ENCODE measurements around the gene BIRC3. TPM values are rescaled to one million over a fixed set of nuclear protein-coding genes. Genes with fewer than 3 reads are reported as not detected.

Gene BIRC3
- polyA plus RNA-seq, 6 donors from 2014 or later: 181 to 263 (median 232) TPM

- DNase-seq: no peak
- ATAC-seq (ENCODE audit: low read depth in 2 of 2): no peak
- no peaks in the 10 kb centered on the region for H3K9me3 Mint-ChIP-seq
- peak overlapping the region in 3 of 6 donors; percentile 64 to 99 (median 73) for H3K27ac Mint-ChIP-seq
- H3K27me3 Mint-ChIP-seq: no peaks in the 10 kb centered on the region
- no peaks in the 10 kb centered on the region for H3K36me3 Mint-ChIP-seq
- no peak overlapping the region for H3K4me3 Mint-ChIP-seq
- peaks cover 29 to 38% (median 35%) of the 10 kb centered on the region in 3 donors for H3K4me1 Mint-ChIP-seq
These were observed 26.5 kb downstream of the BIRC3 start for GRCh38 chr11:102343809-102344208.

- DNase-seq (no peak), ATAC-seq (ENCODE audit: low read depth in 2 of 2) (no peak)
- H3K4me3 Mint-ChIP-seq: peak overlapping the region; percentile 91 to 99 (median 98)
- no peaks in the 10 kb centered on the region for H3K27me3 Mint-ChIP-seq
- peaks cover 0 to 7% of the 10 kb centered on the region in 2 donors for H3K36me3 Mint-ChIP-seq
- H3K27ac Mint-ChIP-seq: peak overlapping the region; percentile 99 to 100 (median 100)
- H3K4me1 Mint-ChIP-seq: peaks cover 26 to 48% (median 42%) of the 10 kb centered on the region in 3 donors
- no peaks in the 10 kb centered on the region for H3K9me3 Mint-ChIP-seq
These were observed 28.6 kb downstream of the BIRC3 start for GRCh38 chr11:102345904-102346303.

DNA sequence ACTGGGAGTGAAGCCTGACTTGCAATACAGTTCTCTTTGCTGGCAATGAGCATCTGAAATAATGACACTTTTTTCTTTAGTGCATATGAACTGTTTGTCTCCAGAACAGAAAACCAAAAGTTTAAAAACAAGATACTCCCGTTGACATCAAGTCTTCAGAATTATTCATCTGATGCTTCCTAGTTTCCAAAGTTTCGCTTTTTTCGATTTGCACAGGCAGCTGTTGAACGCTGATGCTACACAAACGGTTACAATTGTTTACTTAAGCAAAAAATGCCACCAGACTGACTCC lies 29.1 kb downstream of the BIRC3 start:
- H3K36me3 Mint-ChIP-seq: peaks cover 0 to 10% of the 10 kb centered on the region in 2 donors
- no peak for ATAC-seq (ENCODE audit: low read depth in 2 of 2)
- DNase-seq: no peak
- H3K27ac Mint-ChIP-seq: peak overlapping the region; percentile 99 to 100 (median 100)
- H3K4me3 Mint-ChIP-seq: peak overlapping the region; percentile 91 to 99 (median 98)
- no peaks in the 10 kb centered on the region for H3K9me3 Mint-ChIP-seq
- H3K27me3 Mint-ChIP-seq: no peaks in the 10 kb centered on the region
- H3K4me1 Mint-ChIP-seq: peaks cover 24 to 44% (median 40%) of the 10 kb centered on the region in 3 donors

GRCh38 chr11:102346748-102347461 lies 29.6 kb downstream of the BIRC3 start, which contains the start of gene BIRC2:
Gene BIRC2, plus strand, starts transcription at chr11:102347214. Its CDS starts 2,641 bp downstream, at chr11:102349855.
- DNase-seq: peak; percentile 98
- H3K36me3 Mint-ChIP-seq: peaks cover 0 to 10% of the 10 kb centered on the region in 2 donors
- H3K4me1 Mint-ChIP-seq: peaks cover 22 to 41% (median 38%) of the 10 kb centered on the region in 3 donors
- peak within 1 kb of the TSS; percentile 91 to 99 (median 98) for H3K4me3 Mint-ChIP-seq
- ATAC-seq (ENCODE audit: low read depth in 2 of 2): peak; percentile 84 to 87
- H3K27ac Mint-ChIP-seq: peak within 1 kb of the TSS; percentile 99 to 100 (median 100)
- no peaks in the 10 kb centered on the region for H3K27me3 Mint-ChIP-seq
- no peaks in the 10 kb centered on the region for H3K9me3 Mint-ChIP-seq

DNA sequence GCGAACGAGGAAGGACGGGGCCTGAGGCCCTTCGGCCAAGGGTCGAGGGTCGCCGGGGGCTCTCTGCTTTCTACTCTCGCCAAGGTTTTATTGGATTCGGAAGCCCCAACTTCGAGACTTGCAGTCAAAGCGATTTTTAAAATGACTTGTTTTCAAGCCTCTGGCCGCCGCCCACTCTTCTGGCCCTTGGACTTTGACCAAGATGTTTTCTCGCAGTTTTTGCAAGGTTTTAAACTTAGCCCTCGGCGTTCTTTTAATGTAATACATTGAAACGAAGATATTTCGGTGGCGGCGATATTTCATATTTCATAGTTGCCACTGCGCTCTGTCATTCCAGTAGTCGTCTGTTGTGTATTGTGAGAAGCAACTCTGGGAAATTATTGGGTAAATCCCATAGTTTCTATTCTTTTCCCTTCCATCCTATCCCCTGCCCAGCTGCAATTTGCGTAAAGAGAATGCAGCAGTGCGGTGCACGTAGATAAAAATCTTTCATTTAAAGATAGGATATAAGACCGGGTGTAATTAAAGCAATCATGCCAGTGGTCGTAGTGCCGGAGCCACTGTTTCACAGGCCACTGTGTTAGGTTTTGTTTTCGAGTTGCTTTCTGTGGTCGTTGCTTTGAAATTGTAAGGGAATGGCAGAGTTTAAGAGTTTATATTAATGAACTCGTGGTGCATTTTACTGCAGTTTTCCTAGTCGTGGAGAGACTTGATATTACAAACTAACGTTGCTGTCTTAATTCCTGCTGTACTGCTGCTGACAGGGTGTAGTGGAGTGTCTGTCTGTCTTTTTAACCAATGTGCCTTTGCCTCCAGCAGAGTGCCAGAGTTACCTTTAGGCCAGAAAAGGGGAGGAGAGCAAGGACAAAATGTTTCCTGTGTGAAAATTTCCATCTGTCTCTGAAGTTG lies 30.4 kb downstream of the BIRC3 start:
- peak; percentile 21 for DNase-seq
- H3K4me3 Mint-ChIP-seq: peak overlapping the region; percentile 91 to 99 (median 98)
- H3K27ac Mint-ChIP-seq: peak overlapping the region; percentile 99 to 100 (median 100)
- H3K9me3 Mint-ChIP-seq: no peaks in the 10 kb centered on the region
- peaks cover 20 to 37% (median 36%) of the 10 kb centered on the region in 3 donors for H3K4me1 Mint-ChIP-seq
- H3K36me3 Mint-ChIP-seq: peaks cover 0 to 10% of the 10 kb centered on the region in 2 donors
- no peaks in the 10 kb centered on the region for H3K27me3 Mint-ChIP-seq
- no peak for ATAC-seq (ENCODE audit: low read depth in 2 of 2)

DNA sequence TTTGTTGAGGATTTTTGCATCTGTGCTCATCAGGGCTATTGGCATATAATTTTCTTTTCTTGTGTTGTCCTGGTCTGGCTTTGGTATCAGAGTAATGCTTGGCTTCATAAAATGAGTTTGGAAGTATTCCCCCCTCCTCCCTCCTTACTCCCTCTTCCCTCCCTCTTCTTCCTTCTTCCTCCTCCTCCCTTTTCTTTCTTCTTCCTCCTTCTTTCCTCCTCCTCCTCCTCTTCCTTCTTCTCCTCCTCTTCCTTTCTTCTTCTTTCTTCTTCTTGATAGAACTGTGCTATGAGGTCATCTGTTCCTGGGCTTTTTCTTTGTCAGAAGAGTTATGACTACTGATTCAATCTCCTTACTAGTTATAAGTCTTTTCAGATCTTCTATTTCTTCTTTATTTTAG lies 39.8 kb downstream of the BIRC3 start:
- ATAC-seq (ENCODE audit: low read depth in 2 of 2) (no peak), DNase-seq (no peak)
- Mint-ChIP-seq H3K27ac (peak overlapping the region in 1 of 6 donors; percentile 5), H3K36me3 (peaks cover 40 to 41% of the 10 kb centered on the region in 2 donors), H3K4me3 (no peak overlapping the region), H3K9me3 (peaks cover 2 to 22% (median 11%) of the 10 kb centered on the region in 7 donors), H3K4me1 (peaks cover 33 to 42% (median 37%) of the 10 kb centered on the region in 3 donors), H3K27me3 (no peaks in the 10 kb centered on the region)

- ATAC-seq (ENCODE audit: low read depth in 2 of 2) (no peak), DNase-seq (no peak)
- Mint-ChIP-seq H3K27ac (no peak overlapping the region), H3K4me1 (peaks cover 33 to 37% (median 36%) of the 10 kb centered on the region in 3 donors), H3K27me3 (no peaks in the 10 kb centered on the region), H3K4me3 (no peak overlapping the region), H3K36me3 (peaks cover 40 to 47% of the 10 kb centered on the region in 2 donors), H3K9me3 (peaks cover 2 to 22% (median 11%) of the 10 kb centered on the region in 7 donors)
These were observed 42.1 kb downstream of the BIRC3 start for GRCh38 chr11:102359372-102359771.

DNA sequence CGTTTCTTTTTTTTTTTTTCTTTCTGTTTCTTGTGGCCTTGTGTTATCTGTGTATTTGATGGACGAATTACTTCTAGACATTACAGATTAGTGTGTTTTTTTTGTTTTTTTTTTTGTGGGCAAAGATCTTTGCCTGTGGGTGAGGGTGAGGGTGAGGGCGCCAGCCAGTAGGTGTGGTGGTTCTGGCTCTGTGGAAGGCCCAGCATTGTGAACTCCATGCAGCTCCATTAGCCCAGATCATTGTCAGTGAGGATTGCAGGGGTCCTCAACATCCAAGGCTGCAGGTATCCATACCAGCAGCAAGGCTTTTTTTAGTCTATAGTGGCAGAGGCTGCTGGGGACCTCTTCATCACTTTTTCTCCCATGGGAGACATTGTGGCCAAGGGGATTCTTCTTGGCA lies 43.4 kb downstream of the BIRC3 start:
- no peak for ATAC-seq (ENCODE audit: low read depth in 2 of 2)
- DNase-seq: no peak
- peaks cover 2 to 21% (median 11%) of the 10 kb centered on the region in 7 donors for H3K9me3 Mint-ChIP-seq
- peak overlapping the region in 4 of 6 donors; percentile 46 to 92 (median 62) for H3K27ac Mint-ChIP-seq
- peaks cover 48 to 50% of the 10 kb centered on the region in 2 donors for H3K36me3 Mint-ChIP-seq
- peak overlapping the region in 4 of 8 donors; percentile 26 to 69 (median 44) for H3K4me3 Mint-ChIP-seq
- H3K4me1 Mint-ChIP-seq: peaks cover 33 to 35% (median 33%) of the 10 kb centered on the region in 3 donors
- H3K27me3 Mint-ChIP-seq: no peaks in the 10 kb centered on the region

GRCh38 chr11:102361086-102362031 lies 44.1 kb downstream of the BIRC3 start:
- Mint-ChIP-seq H3K27me3 (no peaks in the 10 kb centered on the region), H3K4me1 (peaks cover 33% of the 10 kb centered on the region in 3 donors), H3K4me3 (peak overlapping the region in 5 of 8 donors; percentile 42 to 63 (median 48)), H3K36me3 (peaks cover 55 to 56% of the 10 kb centered on the region in 2 donors), H3K27ac (peak overlapping the region in 5 of 6 donors; percentile 27 to 67 (median 46)), H3K9me3 (peaks cover 2 to 17% (median 11%) of the 10 kb centered on the region in 7 donors)
- peak; percentile 56 to 77 for ATAC-seq (ENCODE audit: low read depth in 2 of 2)
- peak; percentile 13 for DNase-seq

DNA sequence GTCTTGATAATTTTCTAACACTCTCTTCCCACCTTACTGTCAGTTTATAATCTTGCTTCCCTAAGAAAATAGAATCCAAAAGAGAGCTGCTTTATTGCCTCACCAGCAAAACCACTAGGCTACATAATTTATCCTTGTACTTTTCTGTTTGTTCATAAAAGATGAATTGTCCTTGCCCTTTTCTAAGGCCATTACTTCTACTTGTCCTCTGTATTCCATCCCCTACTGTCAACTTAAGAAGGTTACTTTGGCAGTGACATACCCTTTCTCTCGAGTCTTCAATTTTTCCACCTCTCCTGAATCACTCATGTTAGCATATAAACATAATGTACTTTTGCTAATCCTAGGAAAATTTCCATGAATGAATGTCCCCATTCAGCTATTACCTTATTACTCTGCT lies 47.7 kb downstream of the BIRC3 start:
- Mint-ChIP-seq H3K9me3 (peaks cover 0 to 8% (median 5%) of the 10 kb centered on the region in 7 donors), H3K4me3 (no peak overlapping the region), H3K36me3 (peaks cover 46 to 53% of the 10 kb centered on the region in 2 donors), H3K27ac (peak overlapping the region in 5 of 6 donors; percentile 4 to 68 (median 39)), H3K4me1 (peaks cover 22 to 41% (median 23%) of the 10 kb centered on the region in 3 donors), H3K27me3 (no peaks in the 10 kb centered on the region)
- DNase-seq (no peak), ATAC-seq (ENCODE audit: low read depth in 2 of 2) (no peak)

DNA sequence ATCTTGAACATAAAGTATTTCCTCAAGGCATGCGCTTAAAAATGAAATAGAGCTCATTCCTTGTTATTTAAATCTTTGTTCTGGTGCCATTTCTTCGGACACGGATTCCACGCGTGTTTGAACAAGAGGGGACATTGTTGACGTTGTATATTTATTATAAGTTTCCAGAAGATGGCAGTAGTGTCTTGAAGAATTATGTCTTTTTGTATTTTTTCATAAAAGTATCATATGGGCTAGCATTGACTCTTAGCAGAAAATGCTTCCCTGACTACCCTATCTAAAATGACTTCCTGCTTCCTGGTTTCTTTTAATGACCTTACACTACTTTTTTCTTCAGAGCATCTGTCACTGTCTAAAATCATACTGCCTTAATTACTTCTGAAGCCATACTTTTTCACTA lies 50.1 kb downstream of the BIRC3 start:
- Mint-ChIP-seq H3K4me3 (no peak overlapping the region), H3K36me3 (peaks cover 30 to 35% of the 10 kb centered on the region in 2 donors), H3K27ac (peak overlapping the region; percentile 12 to 92 (median 82)), H3K4me1 (peaks cover 3 to 27% (median 5%) of the 10 kb centered on the region in 3 donors), H3K9me3 (no peaks in the 10 kb centered on the region), H3K27me3 (no peaks in the 10 kb centered on the region)
- ATAC-seq (ENCODE audit: low read depth in 2 of 2): peak; percentile 37 to 56
- DNase-seq: no peak

GRCh38 chr11:102368472-102368871 lies 51.2 kb downstream of the BIRC3 start:
- DNase-seq (no peak), ATAC-seq (ENCODE audit: low read depth in 2 of 2) (peak in 1 of 2 donors; percentile 44)
- Mint-ChIP-seq H3K4me1 (peaks cover 3 to 27% (median 5%) of the 10 kb centered on the region in 3 donors), H3K27me3 (no peaks in the 10 kb centered on the region), H3K9me3 (no peaks in the 10 kb centered on the region), H3K36me3 (peaks cover 25 to 35% of the 10 kb centered on the region in 2 donors), H3K27ac (peak overlapping the region in 2 of 6 donors; percentile 54 to 75), H3K4me3 (no peak overlapping the region)
